Psoas muscle (tissue), 8 donors: ENCODE results near the gene CRABP2. TPM values are rescaled to one million over a fixed set of nuclear protein-coding genes. Genes with fewer than 3 reads are reported as not detected.

Source experiments
- ATAC-seq, 4 donors: fragments of 200-7000 bp; cut with Tn5 transposase; one replicate each; pipeline ENCODE4 v1.9.1; 2020; ENCODE audit warnings: moderate library complexity in 3 of 4, mild to moderate bottlenecking in 2 of 4
- DNase-seq, 2 donors: peaks; one replicate each; pipeline ENCODE4 v3.0.0-alpha.2; 2020
- H3K27ac ChIP-seq: fragments of 200-600 bp; one replicate; pipeline ENCODE4 v1.8.0; 2022
- H3K27me3 ChIP-seq, 3 donors: fragments of 200-600 bp in 1 of 3; one replicate each; pipeline versions ENCODE4 v1.6.1 to v1.8.0; 2013 to 2022; ENCODE audit warnings: low read length in 2 of 3, mild to moderate bottlenecking in 2 of 3, moderate library complexity in 1 of 3; ENCODE audit not compliant: insufficient read depth in 3 of 3
- H3K36me3 ChIP-seq, 2 donors: fragments of 200-600 bp in 1 of 2; one replicate each; pipeline versions ENCODE4 v1.6.1 to v1.8.0; 2013 to 2022; ENCODE audit warnings: low read depth in 1 of 2, mild to moderate bottlenecking in 1 of 2, moderate library complexity in 1 of 2; ENCODE audit not compliant: insufficient read depth in 1 of 2
- H3K4me1 ChIP-seq: fragments of 200-600 bp; one replicate; pipeline ENCODE4 v1.8.0; 2022
- H3K4me3 ChIP-seq: fragments of 200-600 bp; one replicate; pipeline ENCODE4 v1.8.0; 2022; ENCODE audit warnings: mild to moderate bottlenecking
- H3K9me3 ChIP-seq: fragments of 200-600 bp; one replicate; pipeline ENCODE4 v1.8.0; 2022
- whole genome bisulfite sequencing, 3 donors: extraction: QIAGEN DNeasy Blood & Tissue Kit; methylation state at CpG; one replicate each; pipeline versions ENCODE4 v1.1.6 to v1.1.7; 2013; 5-methylcytosine and 5-hydroxymethylcytosine counted together
- intact Hi-C, 2 donors: fragments of 100-400 bp; cut with DNase I; formaldehyde crosslinking; loops; one replicate each; pipeline versions ENCODE4 v1.11.0 to v1.14.2; 2022
- polyA plus RNA-seq, 3 donors: library from polyadenylated mRNA; stranded (reverse); fragments of 200-250 nt; gene quantifications; one replicate each; pipeline ENCODE4 v1.2.3, GENCODE V29; 2013
- total RNA-seq, 4 donors: library from RNA; stranded (reverse); fragmentation: NEBNext Ultra II Directional in 2 of 4; extraction: Animal tissue kit (Norgen Biotek cat#: 25700) in 2 of 4; gene quantifications; one replicate each; pipeline versions ENCODE4 v1.2.1 to v1.2.4, GENCODE V29; 2021 to 2023
- TF ChIP-seq, protein P1 (sequence below): fragments of 200-600 bp; IDR thresholded peaks from one replicate; pipeline ENCODE4 v1.8.0; 2022; ENCODE audit warnings: antibody characterized with exemption
- donor health status: healthy with polysubstance abuse.
- donor health status: DM: no; HTN: no; CAD: no; lungs with moderate emphysema.
- donor health status: Bipolar disorder and iron deficiency.
- donor health status: healthy.
- donor health status: DM: yes; HTN: yes; CAD: no.
- donor health status: DM: no; HTN: no; CAD: no.
- donor health status: DM: no; HTN: no; CAD: no.
- donor health status: DM: yes; HTN: yes; CAD: no.

The CRABP2 gene
- total and polyA plus RNA-seq, 7 donors, result 0.13 to 1.7 (median 0.64) TPM; not detected in 1

DNA sequence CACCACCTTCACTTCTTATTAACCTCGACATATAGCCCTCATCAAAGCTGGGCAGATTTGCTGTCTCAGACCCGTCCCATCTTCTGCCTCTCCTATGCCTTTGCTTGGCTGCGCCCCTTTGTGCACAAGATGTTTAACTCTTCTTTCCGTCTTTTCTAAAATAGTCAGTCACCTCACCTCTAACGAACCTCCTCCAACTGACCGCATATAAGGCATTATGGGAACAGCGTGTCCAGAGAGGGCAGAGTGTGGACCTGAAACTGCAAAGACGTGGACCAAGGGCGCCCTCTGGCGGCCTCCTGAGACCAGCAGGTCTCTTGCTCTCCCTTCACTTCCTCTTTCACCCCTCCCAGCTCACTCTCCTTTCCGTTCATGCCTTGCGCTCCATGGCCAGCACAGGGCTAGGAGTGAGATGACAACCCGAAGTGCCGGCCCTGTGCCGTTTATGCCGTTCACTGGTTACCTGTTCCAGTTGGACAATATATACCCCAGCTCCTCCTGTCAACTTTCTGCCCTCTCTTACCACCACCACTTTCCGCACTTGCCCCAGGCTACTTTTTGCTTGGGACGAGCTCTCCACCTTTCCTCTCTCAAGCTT, 20.4 kb upstream of the CRABP2 start:
- Histone ChIP-seq H3K27me3 (no peaks in the 10 kb centered on the region), H3K36me3 (peaks cover 7 to 51% of the 10 kb centered on the region in 2 donors), H3K9me3 (no peaks in the 10 kb centered on the region), H3K4me3 (peak overlapping the region; percentile 80), H3K27ac (peak overlapping the region; percentile 67), H3K4me1 (peaks cover 45% of the 10 kb centered on the region)
- intact Hi-C loops, result loop anchor here (1.0 to 5.0 kb wide), 4 partner anchors 35 to 67 kb away; partner anchors contain the start of gene PRCC (in 1 of the 2)
- 11 to 14% (median 11%) methylated on average over 17 to 18 of the region's 18 CpGs for WGBS, 3 donors
- TF ChIP-seq, protein P1, sequence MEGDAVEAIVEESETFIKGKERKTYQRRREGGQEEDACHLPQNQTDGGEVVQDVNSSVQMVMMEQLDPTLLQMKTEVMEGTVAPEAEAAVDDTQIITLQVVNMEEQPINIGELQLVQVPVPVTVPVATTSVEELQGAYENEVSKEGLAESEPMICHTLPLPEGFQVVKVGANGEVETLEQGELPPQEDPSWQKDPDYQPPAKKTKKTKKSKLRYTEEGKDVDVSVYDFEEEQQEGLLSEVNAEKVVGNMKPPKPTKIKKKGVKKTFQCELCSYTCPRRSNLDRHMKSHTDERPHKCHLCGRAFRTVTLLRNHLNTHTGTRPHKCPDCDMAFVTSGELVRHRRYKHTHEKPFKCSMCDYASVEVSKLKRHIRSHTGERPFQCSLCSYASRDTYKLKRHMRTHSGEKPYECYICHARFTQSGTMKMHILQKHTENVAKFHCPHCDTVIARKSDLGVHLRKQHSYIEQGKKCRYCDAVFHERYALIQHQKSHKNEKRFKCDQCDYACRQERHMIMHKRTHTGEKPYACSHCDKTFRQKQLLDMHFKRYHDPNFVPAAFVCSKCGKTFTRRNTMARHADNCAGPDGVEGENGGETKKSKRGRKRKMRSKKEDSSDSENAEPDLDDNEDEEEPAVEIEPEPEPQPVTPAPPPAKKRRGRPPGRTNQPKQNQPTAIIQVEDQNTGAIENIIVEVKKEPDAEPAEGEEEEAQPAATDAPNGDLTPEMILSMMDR, result peak; percentile 96
- peak; percentile 88 to 94 for DNase-seq
- peak; percentile 73 to 78 (median 74) for ATAC-seq

DNA sequence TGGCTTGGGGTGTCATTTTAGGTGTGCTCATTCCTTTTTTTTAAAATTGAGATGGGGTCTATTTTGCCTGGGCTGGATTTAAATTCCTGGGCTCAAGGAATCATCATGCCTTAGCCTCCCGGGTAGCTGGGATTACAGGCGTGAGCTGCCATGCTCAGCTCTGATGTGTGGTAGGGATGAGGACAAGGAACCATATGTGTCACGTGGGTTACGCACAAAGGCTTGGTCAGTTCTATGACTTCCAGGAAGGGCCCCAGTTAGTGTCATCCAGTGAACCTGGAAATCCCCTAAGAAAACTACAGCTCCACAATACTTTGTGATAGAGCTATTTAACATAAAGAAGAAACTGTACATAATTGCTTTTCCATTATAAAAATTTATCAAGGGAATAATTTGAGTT, 16.2 kb upstream of the CRABP2 start:
- H3K4me1 ChIP-seq, result peaks cover 23% of the 10 kb centered on the region
- H3K27me3 ChIP-seq, result no peaks in the 10 kb centered on the region
- H3K9me3 ChIP-seq, result no peaks in the 10 kb centered on the region
- TF ChIP-seq, protein P1, result no peak
- WGBS, 3 donors, result 91 to 95% (median 93%) methylated on average over 4 of the region's 4 CpGs
- H3K36me3 ChIP-seq, result peaks cover 7 to 49% of the 10 kb centered on the region in 2 donors
- H3K27ac ChIP-seq, result no peak overlapping the region
- DNase-seq, result no peak
- H3K4me3 ChIP-seq, result no peak overlapping the region
- intact Hi-C loops, result no loop called here
- no peak for ATAC-seq

DNA sequence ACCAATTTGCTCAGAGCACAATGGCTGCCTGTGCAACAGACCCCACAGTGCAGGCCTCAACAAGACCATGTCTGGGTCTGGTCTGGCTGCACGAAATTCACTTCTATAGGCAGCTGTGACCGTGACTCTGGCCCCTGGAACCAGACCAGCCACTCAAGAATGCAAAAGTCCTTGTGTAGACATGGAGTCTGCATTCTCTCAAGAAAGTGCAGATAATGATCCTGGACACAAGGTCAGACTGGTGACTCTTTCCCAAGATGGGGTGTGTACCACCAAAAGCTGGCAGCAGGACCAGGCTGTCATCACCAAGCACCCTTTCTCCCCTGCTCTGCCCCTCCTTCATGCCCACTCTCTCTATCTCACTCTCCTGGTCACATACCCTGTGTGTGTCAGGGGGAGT, 15.7 kb upstream of the CRABP2 start:
- Histone ChIP-seq H3K4me3 (no peak overlapping the region), H3K4me1 (peaks cover 19% of the 10 kb centered on the region), H3K27ac (no peak overlapping the region), H3K27me3 (no peaks in the 10 kb centered on the region), H3K36me3 (peaks cover 7 to 45% of the 10 kb centered on the region in 2 donors), H3K9me3 (no peaks in the 10 kb centered on the region)
- no peak for DNase-seq
- WGBS, 3 donors, result 65 to 76% (median 66%) methylated on average over 2 of the region's 2 CpGs
- ATAC-seq, result no peak
- intact Hi-C loops, result no loop called here
- TF ChIP-seq, protein P1, result no peak

DNA sequence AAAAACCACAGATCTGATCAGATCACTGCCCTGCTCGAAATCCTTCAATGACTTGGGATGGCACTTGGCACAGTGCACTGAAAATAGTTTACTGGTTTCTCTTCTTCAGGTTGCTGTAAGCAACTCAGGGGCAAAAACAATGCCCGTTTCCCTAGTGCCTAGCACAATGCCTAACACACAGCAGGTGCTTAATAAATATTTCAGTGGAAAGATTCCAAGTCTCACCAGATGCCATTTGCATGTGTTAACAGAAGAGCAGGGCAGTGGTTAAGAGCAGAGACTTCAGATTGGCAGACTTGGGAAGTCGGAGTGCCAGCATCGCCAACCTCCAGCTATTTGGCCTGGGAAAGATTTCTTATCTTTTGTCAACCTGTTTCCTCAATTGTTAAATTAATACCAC, 12.0 kb upstream of the CRABP2 start:
- no peak overlapping the region for H3K27ac ChIP-seq
- TF ChIP-seq, protein P1, result no peak
- peaks cover 0 to 18% of the 10 kb centered on the region in 2 donors for H3K36me3 ChIP-seq
- no peaks in the 10 kb centered on the region for H3K9me3 ChIP-seq
- 80 to 83% (median 80%) methylated on average over 4 of the region's 4 CpGs for WGBS, 3 donors
- no peak overlapping the region for H3K4me3 ChIP-seq
- no peaks in the 10 kb centered on the region for H3K27me3 ChIP-seq
- intact Hi-C loops, result loop anchor here in 1 of 2 donors (10.0 kb wide), 1 partner anchor 167 kb away; no protein-coding TSS in a partner anchor
- H3K4me1 ChIP-seq, result no peaks in the 10 kb centered on the region
- DNase-seq (no peak), ATAC-seq (no peak)
